ENCODE data around the gene ARF1.

The ARF1 gene

GRCh38 chr1:228062085-228062791 lies 20.3 kb upstream of the ARF1 start:
- peaks cover 31% of the 10 kb centered on the region for H3K27me3 Mint-ChIP-seq
- ATAC-seq (no peak), DNase-seq (no peak)
- no peaks in the 10 kb centered on the region for H3K36me3 Mint-ChIP-seq (ENCODE audit: low read depth)
- H3K9me3 Mint-ChIP-seq, result no peaks in the 10 kb centered on the region
- no peak overlapping the region for H3K27ac Mint-ChIP-seq
- no peaks in the 10 kb centered on the region for H3K4me1 Mint-ChIP-seq
- H3K4me3 Mint-ChIP-seq, result no peak overlapping the region

GRCh38 chr1:228062812-228063211 lies 19.7 kb upstream of the ARF1 start:
- no peak overlapping the region for H3K27ac Mint-ChIP-seq
- no peak for ATAC-seq
- no peak for DNase-seq
- no peaks in the 10 kb centered on the region for H3K36me3 Mint-ChIP-seq (ENCODE audit: low read depth)
- H3K9me3 Mint-ChIP-seq, result no peaks in the 10 kb centered on the region
- no peaks in the 10 kb centered on the region for H3K4me1 Mint-ChIP-seq
- H3K4me3 Mint-ChIP-seq, result no peak overlapping the region
- H3K27me3 Mint-ChIP-seq, result peaks cover 28% of the 10 kb centered on the region

- H3K36me3 Mint-ChIP-seq (ENCODE audit: low read depth), result no peaks in the 10 kb centered on the region
- no peak overlapping the region for H3K4me3 Mint-ChIP-seq
- H3K9me3 Mint-ChIP-seq, result no peaks in the 10 kb centered on the region
- no peak overlapping the region for H3K27ac Mint-ChIP-seq
- DNase-seq (no peak), ATAC-seq (no peak)
- H3K27me3 Mint-ChIP-seq, result peaks cover 23% of the 10 kb centered on the region
- no peaks in the 10 kb centered on the region for H3K4me1 Mint-ChIP-seq
Observed at GRCh38 chr1:228063251-228064191, 19.0 kb upstream of the ARF1 start.

GRCh38 chr1:228064296-228064695 lies 18.2 kb upstream of the ARF1 start:
- Mint-ChIP-seq H3K9me3 (no peaks in the 10 kb centered on the region), H3K4me3 (no peak overlapping the region), H3K27me3 (peaks cover 22% of the 10 kb centered on the region), H3K27ac (no peak overlapping the region), H3K4me1 (no peaks in the 10 kb centered on the region), H3K36me3 (ENCODE audit: low read depth) (no peaks in the 10 kb centered on the region)
- no peak for ATAC-seq
- DNase-seq, result no peak

- H3K4me3 Mint-ChIP-seq, result no peak overlapping the region
- no peaks in the 10 kb centered on the region for H3K36me3 Mint-ChIP-seq (ENCODE audit: low read depth)
- H3K9me3 Mint-ChIP-seq, result no peaks in the 10 kb centered on the region
- no peak overlapping the region for H3K27ac Mint-ChIP-seq
- ATAC-seq (no peak), DNase-seq (no peak)
- no peaks in the 10 kb centered on the region for H3K4me1 Mint-ChIP-seq
- peaks cover 22% of the 10 kb centered on the region for H3K27me3 Mint-ChIP-seq
Observed at GRCh38 chr1:228064741-228065542, 17.6 kb upstream of the ARF1 start.

- ATAC-seq (no peak), DNase-seq (no peak)
- Mint-ChIP-seq H3K4me3 (no peak overlapping the region), H3K36me3 (ENCODE audit: low read depth) (no peaks in the 10 kb centered on the region), H3K27ac (no peak overlapping the region), H3K4me1 (no peaks in the 10 kb centered on the region), H3K9me3 (no peaks in the 10 kb centered on the region), H3K27me3 (peaks cover 20% of the 10 kb centered on the region)
Observed at GRCh38 chr1:228065543-228066347, 16.8 kb upstream of the ARF1 start.

- H3K36me3 Mint-ChIP-seq (ENCODE audit: low read depth), result no peaks in the 10 kb centered on the region
- no peak for DNase-seq
- H3K27ac Mint-ChIP-seq, result no peak overlapping the region
- peaks cover 13% of the 10 kb centered on the region for H3K27me3 Mint-ChIP-seq
- no peaks in the 10 kb centered on the region for H3K9me3 Mint-ChIP-seq
- ATAC-seq, result no peak
- no peak overlapping the region for H3K4me3 Mint-ChIP-seq
- H3K4me1 Mint-ChIP-seq, result no peaks in the 10 kb centered on the region
Observed at GRCh38 chr1:228066416-228066815, 16.1 kb upstream of the ARF1 start.

GRCh38 chr1:228066891-228067654 lies 15.4 kb upstream of the ARF1 start:
- Mint-ChIP-seq H3K9me3 (no peaks in the 10 kb centered on the region), H3K27ac (no peak overlapping the region), H3K36me3 (ENCODE audit: low read depth) (no peaks in the 10 kb centered on the region), H3K4me3 (no peak overlapping the region), H3K4me1 (no peaks in the 10 kb centered on the region), H3K27me3 (peaks cover 11% of the 10 kb centered on the region)
- no peak for ATAC-seq
- DNase-seq, result no peak

GRCh38 chr1:228068359-228068758 lies 14.1 kb upstream of the ARF1 start:
- DNase-seq, result no peak
- Mint-ChIP-seq H3K36me3 (ENCODE audit: low read depth) (no peaks in the 10 kb centered on the region), H3K4me3 (no peak overlapping the region), H3K27ac (no peak overlapping the region), H3K27me3 (peaks cover 9% of the 10 kb centered on the region), H3K4me1 (no peaks in the 10 kb centered on the region), H3K9me3 (no peaks in the 10 kb centered on the region)
- ATAC-seq, result no peak

GRCh38 chr1:228070173-228070572 lies 12.3 kb upstream of the ARF1 start:
- ATAC-seq, result no peak
- no peak overlapping the region for H3K4me3 Mint-ChIP-seq
- no peaks in the 10 kb centered on the region for H3K4me1 Mint-ChIP-seq
- DNase-seq, result no peak
- no peaks in the 10 kb centered on the region for H3K36me3 Mint-ChIP-seq (ENCODE audit: low read depth)
- no peak overlapping the region for H3K27ac Mint-ChIP-seq
- H3K9me3 Mint-ChIP-seq, result no peaks in the 10 kb centered on the region
- H3K27me3 Mint-ChIP-seq, result peaks cover 9% of the 10 kb centered on the region

- no peak overlapping the region for H3K27ac Mint-ChIP-seq
- DNase-seq (no peak), ATAC-seq (no peak)
- H3K9me3 Mint-ChIP-seq, result no peaks in the 10 kb centered on the region
- H3K4me3 Mint-ChIP-seq, result no peak overlapping the region
- H3K4me1 Mint-ChIP-seq, result no peaks in the 10 kb centered on the region
- H3K36me3 Mint-ChIP-seq (ENCODE audit: low read depth), result no peaks in the 10 kb centered on the region
- H3K27me3 Mint-ChIP-seq, result peaks cover 5% of the 10 kb centered on the region
Observed at GRCh38 chr1:228070851-228071250, 11.7 kb upstream of the ARF1 start.

- ATAC-seq (peak; percentile 16), DNase-seq (no peak)
- H3K36me3 Mint-ChIP-seq (ENCODE audit: low read depth), result no peaks in the 10 kb centered on the region
- no peak overlapping the region for H3K27ac Mint-ChIP-seq
- H3K4me3 Mint-ChIP-seq, result no peak overlapping the region
- H3K4me1 Mint-ChIP-seq, result no peaks in the 10 kb centered on the region
- peaks cover 2% of the 10 kb centered on the region for H3K27me3 Mint-ChIP-seq
- H3K9me3 Mint-ChIP-seq, result no peaks in the 10 kb centered on the region
Observed at GRCh38 chr1:228071839-228072657, 10.5 kb upstream of the ARF1 start.

- H3K4me3 Mint-ChIP-seq, result no peak overlapping the region
- H3K27ac Mint-ChIP-seq, result no peak overlapping the region
Observed at GRCh38 chr1:228072658-228073043, 9.9 kb upstream of the ARF1 start.

More at GRCh38 chr1:228072658-228073043, 9.9 kb upstream of the ARF1 start:
- Mint-ChIP-seq H3K4me1 (no peaks in the 10 kb centered on the region), H3K27me3 (no peaks in the 10 kb centered on the region), H3K36me3 (ENCODE audit: low read depth) (no peaks in the 10 kb centered on the region), H3K9me3 (no peaks in the 10 kb centered on the region)
- no peak for ATAC-seq
- no peak for DNase-seq

All from activated naive CD8-positive, alpha-beta T cell treated with anti-CD3 and anti-CD28 coated beads, Interleukin-2, amount 50 U/mL, for 24 hours (primary cell).